Stimulated activated naive CD4-positive, alpha-beta T cell treated with Interleukin-2 at 50 U/mL for 16 hours (primary cell): ENCODE measurements around the gene NUP85.
"Not testable (repeated sequence)": the region's sequence is repeated elsewhere in the genome, so short reads cannot be mapped to it uniquely, and the experiment has no call there.

Experiments used
- DNase-seq: peaks from one replicate; lab custom pipeline; 2025; lab: John Stamatoyannopoulos, UW

The NUP85 gene

DNA sequence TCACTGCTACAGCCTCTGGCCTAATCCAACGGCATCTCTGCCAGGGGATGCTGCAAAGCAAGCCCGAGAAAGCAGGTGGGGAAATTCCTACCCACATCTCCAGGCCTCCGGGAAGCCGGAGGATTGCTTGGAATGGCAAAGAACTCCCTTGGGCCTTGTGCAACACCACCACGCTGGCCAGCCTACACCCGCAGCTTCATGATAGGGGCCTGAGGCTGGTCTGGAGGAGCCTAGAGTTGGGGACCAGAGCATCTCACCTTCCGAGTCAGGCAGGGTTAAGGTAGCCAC, 35.6 kb downstream of the NUP85 start:
- DNase-seq = no peak

DNA sequence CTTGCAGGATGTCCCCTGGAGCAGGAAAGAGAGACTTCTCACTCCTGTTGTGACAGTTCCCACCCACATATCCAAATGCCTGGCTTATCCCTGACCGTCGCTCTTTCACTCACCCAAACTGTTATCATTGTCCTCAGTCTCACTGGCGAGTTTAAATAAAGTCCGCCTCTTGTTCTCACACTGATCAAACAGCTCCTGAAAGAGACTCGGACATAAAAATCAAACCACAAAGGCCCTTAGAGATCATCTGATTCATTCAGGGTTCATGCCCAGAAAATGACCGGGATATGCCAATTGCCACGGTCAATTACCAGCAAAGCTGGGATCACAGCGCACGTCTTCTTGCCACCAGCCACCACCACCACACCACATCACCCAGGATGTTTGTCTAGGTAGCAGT, 36.0 kb downstream of the NUP85 start:
- no peak for DNase-seq

DNA sequence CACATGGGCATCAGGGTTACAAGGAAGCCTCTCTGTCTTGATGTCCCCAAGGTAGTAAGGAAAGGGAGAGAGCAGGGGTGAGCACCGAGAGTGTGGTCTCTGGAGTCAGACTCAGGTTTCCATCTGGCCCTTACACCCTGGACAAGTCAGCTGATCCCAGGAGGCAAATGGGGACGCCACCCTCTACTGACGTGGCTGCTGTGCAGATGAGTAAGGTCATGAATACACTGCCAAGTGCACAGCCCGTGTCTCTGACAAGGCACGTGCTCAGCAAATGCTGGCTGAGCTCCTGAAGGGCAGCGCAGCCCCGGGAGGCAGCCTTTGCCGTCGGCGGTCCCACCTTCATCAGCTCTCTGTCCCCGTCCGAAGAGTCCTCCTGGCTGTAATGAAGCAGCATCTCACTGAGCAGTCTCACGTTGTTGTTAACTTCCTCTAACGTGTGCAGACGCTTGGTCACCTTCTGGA, 36.5 kb downstream of the NUP85 start:
- peak; percentile 23 for DNase-seq

DNA sequence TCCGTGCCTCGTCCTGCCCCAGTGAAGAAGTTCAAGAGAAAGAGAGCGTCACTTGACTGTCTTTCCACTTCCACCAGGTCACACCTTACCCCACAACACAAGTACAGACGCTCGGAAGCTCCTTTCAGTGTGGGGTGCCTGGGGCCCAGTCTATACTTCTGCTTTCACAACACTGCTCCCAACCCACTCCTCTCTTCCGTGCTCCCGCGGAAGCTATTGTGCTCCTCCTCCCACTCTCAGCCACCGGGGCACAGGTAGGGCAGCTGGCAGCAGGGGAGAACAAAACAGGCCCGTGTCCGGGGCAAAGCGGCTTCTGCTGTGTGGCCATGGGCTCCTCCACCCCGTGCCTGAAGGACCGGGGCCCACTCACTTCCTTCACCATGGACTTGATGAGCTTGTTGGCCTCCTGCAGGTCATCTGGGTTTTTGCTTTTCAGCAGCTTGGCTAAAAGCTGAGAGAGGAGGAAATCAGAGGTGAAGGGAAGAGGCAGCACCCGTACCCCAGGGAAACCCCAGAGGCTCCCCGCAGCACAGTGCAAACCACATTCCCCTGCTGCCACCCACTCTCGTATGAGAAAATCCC, 37.1 kb downstream of the NUP85 start:
- peak; percentile 59 for DNase-seq

DNA sequence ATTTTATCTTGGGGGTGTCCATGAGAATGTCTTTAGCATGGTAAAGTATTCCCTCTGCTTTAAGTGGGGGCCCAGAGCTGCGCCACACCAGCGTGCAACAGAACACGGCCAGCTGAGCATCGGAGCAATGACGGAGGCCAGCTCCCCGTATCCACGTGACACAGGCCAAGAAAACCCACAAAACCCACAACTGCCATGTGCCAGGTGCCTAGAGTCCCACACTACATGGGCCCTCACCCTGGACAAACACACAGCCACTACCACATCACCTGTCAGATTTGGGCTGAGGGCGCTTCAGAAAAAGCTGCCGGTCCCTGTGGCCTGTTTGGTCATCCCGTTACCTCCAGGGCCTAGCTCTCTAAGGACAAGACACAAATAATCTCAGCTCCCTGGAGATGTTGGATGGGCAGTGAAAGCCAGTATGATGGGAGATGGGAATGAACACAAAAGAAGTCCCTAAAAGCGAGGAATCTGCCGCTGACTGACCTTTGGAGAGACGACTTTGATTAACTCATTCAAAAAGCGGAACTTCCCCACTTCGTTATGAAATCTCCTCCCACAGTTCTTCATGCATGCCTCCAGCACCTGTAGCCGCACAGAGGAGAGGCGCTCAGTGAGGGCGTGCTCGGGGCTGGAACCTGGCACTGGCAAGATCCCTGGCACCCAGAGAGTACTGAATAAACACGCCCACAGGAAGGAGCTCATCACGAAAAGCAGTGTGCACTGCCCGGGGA, 38.8 kb downstream of the NUP85 start:
- DNase-seq = no peak

DNA sequence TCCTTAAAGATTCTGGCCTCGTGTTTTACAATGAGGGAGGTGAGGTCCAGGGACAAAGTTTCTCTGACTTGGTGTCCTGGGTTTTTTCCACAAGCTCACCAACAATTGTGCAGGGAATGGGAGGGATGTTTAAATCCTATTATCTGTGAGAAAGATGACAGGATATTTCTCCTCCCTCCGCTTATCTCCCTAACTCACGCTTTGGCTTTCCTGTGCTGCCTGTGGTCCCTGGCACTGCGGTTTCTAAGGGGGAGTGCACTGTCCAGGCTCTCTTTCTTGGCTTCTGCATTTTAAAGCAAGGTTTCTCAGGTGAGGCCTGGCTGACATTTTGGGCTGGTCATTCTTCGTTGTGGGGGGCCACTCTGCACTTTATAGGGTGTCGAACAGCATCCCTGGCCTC, 39.5 kb downstream of the NUP85 start:
- no peak for DNase-seq

DNA sequence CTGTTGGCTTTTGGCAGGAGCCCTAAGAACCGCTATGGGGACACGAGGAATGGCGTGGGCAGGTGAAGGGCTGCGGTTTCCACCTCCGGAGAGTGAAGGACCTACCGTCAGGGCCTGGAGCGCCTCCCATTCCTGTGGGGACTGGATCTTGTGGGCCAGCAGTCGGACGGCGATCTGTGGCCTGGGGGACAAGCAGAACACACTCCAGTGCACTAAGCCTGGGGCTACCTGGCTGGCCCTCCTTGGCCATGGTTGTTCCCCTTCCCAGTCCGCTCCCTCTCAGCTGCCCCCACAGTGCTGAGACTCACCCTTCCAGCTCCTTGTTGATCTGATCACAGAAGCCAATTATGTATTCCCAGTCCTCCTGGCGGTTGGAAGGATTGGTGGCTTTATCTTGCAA, 40.9 kb downstream of the NUP85 start:
- no peak for DNase-seq

DNA sequence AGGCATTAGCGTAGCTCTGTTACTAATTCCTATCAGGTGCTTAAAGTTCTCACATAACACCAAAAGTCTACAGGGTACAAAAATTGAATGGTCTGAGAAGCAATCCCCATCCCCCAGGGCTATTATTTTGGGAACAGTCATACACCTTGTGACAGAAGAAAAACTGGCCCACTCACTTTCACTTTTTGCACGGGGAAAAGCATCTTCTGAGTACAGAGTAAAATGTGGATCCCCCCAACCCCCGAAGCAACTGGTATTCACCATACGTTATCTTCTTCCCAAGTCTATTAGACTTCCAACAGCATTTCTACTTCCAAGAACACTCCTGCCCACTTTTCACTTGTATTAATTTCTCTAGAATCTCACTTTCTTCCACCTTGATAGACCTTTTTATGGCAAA, 44.1 kb downstream of the NUP85 start:
- no peak for DNase-seq

DNA sequence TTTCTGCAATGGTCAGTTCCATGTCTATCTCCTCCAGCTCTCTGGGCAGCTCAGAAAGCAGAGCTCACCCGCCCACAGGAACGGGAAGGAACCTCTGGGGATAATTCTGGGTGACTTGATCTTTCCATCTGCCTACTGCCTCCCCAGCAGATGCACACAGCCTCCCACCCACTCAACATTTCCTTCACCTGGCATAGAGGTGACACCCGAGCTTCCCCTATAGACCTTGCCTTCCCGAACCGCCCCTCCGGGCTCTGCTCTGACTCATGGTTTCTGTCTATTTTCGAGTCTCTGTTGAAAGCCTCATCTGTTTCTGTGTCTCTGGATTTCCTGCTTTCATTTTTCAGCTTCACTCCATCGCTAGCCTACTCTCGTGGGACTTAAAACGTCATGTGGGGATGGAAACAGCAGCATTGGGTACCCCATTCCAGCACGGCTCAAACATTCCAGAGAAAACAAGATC, 44.6 kb downstream of the NUP85 start:
- DNase-seq = peak; percentile 86

DNA sequence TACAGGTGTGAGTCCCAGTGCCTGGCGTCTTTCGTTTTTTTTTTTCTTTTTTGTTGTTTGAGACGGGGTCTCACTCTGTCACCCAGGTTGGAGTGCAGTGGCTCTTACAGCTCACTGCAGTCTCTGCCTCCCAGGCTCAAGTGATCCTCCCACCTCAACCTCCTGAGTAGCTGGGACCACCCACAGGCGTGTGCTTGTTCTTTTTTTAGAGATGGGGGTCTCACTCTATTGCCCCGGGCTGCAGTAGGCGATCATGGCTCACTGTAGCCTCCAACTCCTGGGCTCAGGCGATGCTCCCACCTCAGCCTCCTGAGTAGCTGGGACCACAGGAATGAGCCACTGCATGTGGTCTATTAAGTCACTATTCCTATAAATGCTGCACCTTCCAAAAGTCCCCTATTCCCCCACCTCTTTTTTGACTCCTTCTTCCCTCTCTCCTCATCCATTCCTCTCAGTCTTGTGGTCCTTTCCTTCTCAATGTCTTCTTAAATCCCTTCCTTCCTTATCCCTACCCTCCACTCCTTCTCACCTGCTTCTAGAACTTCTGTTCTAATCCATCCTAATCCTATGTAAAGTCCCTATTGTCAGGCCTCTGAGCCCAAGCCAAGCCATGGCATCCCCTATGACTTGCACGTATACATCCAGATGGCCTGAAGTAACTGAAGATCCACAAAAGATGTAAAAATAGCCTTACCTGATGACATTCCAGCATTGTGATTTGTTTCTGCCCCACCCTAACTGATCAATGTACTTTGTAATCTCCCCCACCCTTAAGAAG, 46.7 kb downstream of the NUP85 start:
- no peak for DNase-seq

DNA sequence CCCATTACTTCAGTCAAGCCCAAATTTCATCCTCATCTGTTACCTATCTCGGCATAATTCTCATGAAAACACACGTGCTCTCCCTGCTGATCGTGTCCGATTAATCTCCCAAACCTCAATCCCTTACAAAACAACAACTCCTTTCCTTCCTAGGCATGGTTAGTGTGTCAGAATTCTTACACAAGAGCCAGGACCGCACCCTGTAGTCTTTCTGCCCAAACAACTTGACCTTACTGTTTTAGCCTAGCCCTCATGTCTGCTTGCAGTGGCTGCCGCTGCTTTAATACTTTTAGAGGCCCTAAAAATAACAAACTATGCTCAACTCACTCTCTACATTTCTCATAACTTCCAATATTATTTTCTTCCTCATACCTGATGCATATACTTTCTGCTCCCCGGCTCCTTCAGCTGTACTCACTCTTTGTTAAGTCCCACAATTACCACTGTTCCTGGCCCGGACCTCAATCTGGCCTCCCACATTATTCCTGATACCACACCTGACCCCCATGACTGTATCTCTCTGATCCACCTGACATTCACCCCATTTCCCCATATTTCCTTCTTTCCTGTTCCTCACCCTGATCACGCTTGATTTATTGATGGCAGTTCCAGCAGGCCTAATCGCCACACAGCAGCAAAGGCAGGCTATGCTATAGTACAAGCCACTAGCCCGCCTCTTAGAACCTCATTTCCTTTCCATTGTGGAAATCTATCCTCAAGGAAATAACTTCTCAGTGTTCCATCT, 50.6 kb downstream of the NUP85 start:
- DNase-seq = not testable (repeated sequence)

DNA sequence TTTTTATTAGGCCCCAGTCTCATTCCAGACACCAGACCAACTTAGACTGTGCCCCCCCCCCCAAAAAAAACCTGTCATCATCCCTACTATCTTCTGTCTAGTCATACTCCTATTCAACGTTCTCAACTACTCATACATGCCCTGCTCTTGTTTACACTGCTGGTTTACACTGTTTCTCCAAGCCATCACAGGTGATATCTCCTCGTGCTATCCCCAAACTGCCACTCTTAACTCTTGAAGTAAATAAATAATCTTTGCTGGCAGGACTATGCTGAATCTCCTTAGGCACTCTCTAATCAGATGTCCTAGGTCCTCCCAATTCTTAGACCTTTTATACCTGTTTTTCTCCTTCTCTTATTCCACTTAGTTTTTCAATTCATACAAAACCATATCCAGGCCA, 51.7 kb downstream of the NUP85 start:
- DNase-seq = not testable (repeated sequence)

DNA sequence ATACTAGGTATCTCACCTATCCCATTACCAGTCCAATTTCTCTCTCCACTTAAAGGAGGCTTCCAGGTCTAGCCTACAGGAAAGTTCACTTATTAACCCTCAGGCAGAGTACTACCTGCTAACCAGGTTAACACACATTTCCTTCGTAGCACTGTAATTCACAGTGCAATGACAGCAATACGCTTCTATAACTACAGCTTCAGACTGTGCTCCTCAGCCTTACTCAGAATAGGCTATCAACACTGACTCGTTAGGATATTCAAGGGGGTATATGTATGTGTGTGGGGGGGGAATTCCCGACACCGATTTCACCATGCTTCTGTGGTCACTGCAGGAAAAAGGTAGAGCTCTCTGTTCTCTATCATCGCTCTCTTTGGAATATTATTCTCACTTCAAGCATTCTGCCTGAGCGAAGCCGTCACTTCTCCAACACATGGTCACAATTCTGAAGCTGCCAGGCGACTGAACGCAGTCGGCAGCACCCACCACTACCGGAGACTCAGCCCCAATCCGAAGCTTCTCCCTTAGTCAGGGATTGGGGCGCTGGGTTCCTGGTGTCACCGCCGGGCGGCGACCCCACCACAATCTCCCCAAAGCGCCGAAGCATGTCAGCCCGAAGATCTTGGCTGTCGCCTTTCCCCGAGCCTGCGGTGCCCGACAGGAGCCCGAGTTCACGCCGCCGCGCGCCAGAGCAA, 55.3 kb downstream of the NUP85 start:
- DNase-seq = peak; percentile 61

DNA sequence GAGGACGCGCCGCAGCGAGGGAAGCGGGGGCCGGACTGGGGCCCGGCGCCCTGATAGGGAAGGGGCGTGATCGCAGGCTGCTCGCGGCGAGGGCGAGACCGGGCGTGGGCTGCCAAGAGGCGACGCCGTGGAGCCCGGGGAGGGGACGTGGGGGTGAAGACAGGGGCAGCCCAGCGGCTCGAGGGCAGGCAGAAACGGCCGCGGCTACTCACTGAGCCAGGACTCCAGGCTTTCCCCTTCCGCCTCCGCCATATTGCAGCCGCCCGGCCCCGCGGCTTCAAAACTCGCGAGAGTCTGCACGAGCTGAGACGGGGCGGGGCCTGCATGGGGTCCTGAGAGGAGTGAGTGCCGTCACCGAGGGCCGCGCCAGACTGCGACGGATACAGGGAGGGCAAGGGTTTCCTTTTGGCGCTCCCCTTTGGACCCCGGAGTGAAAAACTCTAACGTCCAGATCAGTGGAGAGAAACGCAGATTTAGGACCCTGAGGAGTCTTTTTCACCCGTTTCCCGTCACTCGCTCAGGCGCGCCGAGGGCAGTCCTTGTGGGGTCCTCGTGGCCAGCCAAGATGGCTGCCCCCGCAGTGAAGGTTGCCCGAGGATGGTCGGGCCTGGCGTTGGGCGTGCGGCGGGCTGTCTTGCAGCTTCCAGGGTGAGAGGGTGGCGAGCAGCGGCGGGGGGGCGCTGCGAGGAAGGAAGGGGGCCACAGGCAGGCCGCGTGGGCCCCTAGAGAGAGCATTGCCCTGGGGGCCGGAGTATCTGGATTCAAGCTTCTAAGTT, 56.0 kb downstream of the NUP85 start, which contains the start of the genes GGA3 and MRPS7:
Gene GGA3 (minus strand): TSS at position 271 of the 776 bp plus-strand sequence. CDS start 19 bp downstream, at position 252.
Gene MRPS7 (plus strand): TSS at position 544 of the 776 bp plus-strand sequence. CDS start 22 bp downstream, at position 566.
- DNase-seq = peak; percentile 95

DNA sequence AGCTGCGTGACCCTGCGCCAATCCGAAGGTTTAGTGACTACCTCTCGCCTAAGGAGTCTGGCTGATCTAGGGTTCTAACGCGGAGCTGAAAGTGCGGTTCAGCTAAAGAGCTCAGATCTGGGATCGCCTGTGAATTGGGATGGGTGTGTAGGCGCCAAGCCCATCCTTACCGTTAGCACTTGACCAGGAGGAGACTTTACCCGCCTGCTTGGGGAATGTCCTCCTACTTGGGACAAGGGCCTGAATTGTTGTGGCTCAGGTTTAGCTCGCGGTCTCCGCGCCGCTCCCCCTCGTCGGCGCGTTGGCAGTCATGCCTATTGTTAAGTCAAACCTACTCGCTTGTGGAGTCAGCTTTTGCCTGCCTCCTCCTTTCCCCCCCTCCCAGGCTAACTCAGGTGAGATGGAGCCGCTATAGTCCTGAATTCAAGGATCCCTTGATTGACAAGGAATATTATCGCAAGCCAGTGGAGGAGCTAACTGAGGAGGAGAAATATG, 56.7 kb downstream of the NUP85 start:
- no peak for DNase-seq

DNA sequence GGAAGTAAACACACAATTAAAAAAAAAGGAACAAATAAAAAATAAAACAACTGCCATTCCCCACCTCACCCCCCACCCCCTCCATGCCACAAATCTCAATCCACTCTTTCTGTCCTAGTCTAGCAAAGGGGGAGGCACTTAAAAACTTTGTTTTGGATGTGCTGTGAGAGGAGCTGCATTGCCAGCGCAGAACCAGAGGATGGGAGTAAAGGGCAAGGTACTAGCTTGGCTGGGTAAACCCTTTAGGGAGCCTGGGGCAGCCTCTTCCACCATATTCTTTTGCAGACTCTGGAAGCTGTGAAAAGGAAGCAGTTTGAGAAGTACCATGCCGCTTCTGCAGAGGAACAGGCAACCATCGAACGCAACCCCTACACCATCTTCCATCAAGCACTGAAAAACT, 57.6 kb downstream of the NUP85 start:
- DNase-seq = no peak

DNA sequence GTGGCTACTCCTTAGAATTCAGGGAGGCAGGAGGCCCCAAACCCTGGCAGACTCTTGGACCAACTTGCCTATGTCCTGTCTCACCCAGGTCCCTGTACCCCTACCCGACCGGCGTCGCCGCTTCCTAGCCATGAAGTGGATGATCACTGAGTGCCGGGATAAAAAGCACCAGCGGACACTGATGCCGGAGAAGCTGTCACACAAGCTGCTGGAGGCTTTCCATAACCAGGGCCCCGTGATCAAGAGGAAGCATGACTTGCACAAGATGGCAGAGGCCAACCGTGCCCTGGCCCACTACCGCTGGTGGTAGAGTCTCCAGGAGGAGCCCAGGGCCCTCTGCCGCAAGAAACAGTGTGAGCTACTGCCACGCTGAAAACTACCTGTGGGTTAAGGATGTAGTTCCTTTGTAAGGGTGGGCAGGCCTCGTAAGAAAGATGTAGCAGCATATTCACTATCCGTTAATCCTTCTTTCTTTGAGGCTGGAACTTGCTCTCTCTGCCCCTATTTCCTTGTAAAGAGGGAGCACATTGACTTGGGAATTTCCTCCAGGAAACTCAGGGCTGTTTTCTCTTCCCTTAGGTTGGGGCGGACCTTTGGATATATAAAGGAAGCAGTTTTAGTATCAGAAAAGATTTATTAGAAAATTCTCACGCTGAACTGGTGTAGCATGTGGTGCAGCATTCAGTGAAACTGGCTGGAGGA, 60.3 kb downstream of the NUP85 start:
- DNase-seq = no peak

DNA sequence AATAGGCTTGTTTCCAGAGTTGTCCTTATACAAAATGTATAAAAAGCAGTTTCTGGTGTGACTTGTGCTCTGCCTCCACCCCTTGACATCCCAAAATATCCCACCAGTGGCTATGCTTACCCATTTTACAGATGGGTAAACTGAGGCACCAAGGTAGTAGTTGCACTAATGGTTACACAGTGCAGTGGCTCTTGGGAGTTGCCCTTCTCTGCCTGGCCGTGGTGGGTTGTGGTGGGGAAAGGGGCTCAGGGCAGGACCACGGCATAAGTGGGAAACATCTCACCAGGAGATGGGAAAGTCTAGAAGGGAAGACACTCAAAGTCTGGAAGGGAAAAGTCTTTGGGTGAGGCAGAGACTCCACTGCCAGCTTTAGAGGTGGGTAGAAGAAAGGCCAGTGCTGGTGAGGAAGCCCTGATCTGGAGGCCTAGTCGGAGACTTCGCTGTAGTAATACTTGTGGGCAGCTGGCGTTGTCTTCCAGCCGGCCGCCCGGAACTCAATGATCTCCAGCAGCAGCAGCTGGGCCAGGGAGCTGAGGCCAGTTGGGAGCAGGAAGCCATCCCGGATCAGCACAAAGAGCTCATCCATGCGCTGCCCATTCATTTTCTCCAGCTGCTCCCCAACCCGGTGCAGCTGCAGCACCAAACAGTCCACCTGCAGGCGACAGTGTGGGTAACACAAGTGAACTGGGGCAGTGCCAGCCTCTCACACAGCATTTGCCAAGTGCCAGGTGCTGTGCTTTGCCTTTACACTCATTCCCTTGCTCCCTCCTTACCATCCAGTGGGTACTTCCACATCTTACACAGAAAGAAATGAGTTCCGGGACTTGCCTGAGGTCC, 61.1 kb downstream of the NUP85 start:
- DNase-seq = no peak

DNA sequence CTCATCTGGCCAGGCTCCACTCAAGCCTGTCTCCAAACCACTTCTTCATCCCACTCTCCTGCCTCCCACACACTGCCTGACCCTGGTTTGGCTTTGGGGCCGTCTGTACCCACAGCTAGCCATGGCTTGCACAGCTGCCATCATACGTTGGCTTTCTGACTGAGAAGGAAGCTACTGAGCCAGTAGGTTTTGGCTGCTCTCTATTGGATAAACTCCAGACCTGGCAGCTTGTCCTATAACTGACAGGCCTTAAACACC, 61.6 kb downstream of the NUP85 start:
- no peak for DNase-seq
